K562 (cell line): Measurements from ENCODE around the gene MLST8. TPM values are rescaled to one million over a fixed set of nuclear protein-coding genes. Genes with fewer than 3 reads are reported as not detected.

Source experiments
- ATAC-seq: fragments of 200-7000 bp; cut with Tn5 transposase; 3 replicates; pipeline ENCODE4 v1.9.1; 2020; ENCODE audit warnings: moderate library complexity
- BruUV-seq: library from RNA; stranded (reverse); fragments of 400-500 nt; replicated peaks from 2 replicates; lab custom pipeline; 2021; lab: Mats Ljungman, UMichigan
- CTCF ChIA-PET: fragments of 300-600 bp; formaldehyde crosslinking; extraction: SDS; loops from one replicate; lab custom pipeline; 2021; ENCODE audit warnings: low intra/inter-chr PET ratio; lab: Yijun Ruan, JAX
- POLR2A ChIA-PET: fragments of 300-600, 350-650 bp; sonication (Branson Sonifier 250); formaldehyde crosslinking; extraction: SDS; loops from one replicate; lab custom pipeline; 2021; ENCODE audit warnings: antibody characterized with exemption, inconsistent platforms; lab: Yijun Ruan, JAX
- DNase-seq, 4 experiments: peaks; one replicate each; pipeline versions ENCODE4 v3.0.0 to v3.0.0-alpha.2; 2011 to 2018; ENCODE audit warnings: low spot score in 3 of 4, mixed read lengths in 3 of 4; ENCODE audit errors: extremely low read depth in 1 of 4
- FAIRE-seq: peaks from 2 replicates; lab custom pipeline; 2011; peaks lifted over from hg19 to GRCh38; lab: Jason Lieb, UNC
- H2AFZ ChIP-seq: 2 replicates; pipeline ENCODE4 v1.6.0; 2011; ENCODE audit warnings: low read depth, low read length, control low read depth, inconsistent platforms
- H3K27ac ChIP-seq: fragments of 200-600 bp; 3 replicates; pipeline ENCODE4 v1.8.0; 2011; ENCODE audit warnings: low read depth, mild to moderate bottlenecking, control low read depth, inconsistent platforms, low read length, moderate library complexity, mixed read lengths; ENCODE audit errors: extremely low read depth
- H3K27me3 ChIP-seq, 2 experiments: fragments of 300-600 bp in 1 of 2; 2 replicates in 1 of 2; 3 replicates in 1 of 2; pipeline versions ENCODE4 v1.6.0 to v1.8.0; 2011; ENCODE audit warnings: inconsistent platforms in 2 of 2, low read length in 2 of 2, mild to moderate bottlenecking in 1 of 2, mixed read lengths in 1 of 2, moderate library complexity in 1 of 2; ENCODE audit not compliant: control insufficient read depth in 2 of 2, insufficient read depth in 2 of 2
- H3K36me3 ChIP-seq: fragments of 300-600 bp; 3 replicates; pipeline ENCODE4 v1.8.0; 2011; ENCODE audit warnings: mild to moderate bottlenecking, low read length, inconsistent platforms; ENCODE audit not compliant: control insufficient read depth, insufficient read depth
- H3K4me1 ChIP-seq, 2 experiments: fragments of 200-600 bp in 1 of 2; replicated peaks in 1 of 2; 2 replicates in 1 of 2; 3 replicates in 1 of 2; pipeline versions ENCODE4 v1.5.1 to v1.8.0; 2011; ENCODE audit warnings: inconsistent platforms in 2 of 2, low read length in 2 of 2, mild to moderate bottlenecking in 1 of 2, mixed read lengths in 1 of 2, moderate library complexity in 1 of 2; ENCODE audit not compliant: control insufficient read depth in 2 of 2, insufficient read depth in 2 of 2
- H3K4me2 ChIP-seq: 2 replicates; pipeline ENCODE4 v1.6.1; 2011; ENCODE audit warnings: low read length, control low read depth, inconsistent platforms, mixed read lengths; ENCODE audit not compliant: insufficient read depth
- H3K4me3 ChIP-seq: fragments of 200-600 bp; sonication (generic), shearing (Covaris generic); 2 replicates; pipeline ENCODE4 v1.5.1; 2016; ENCODE audit warnings: control low read depth, inconsistent platforms
- H3K79me2 ChIP-seq: fragments of 200-600 bp; 3 replicates; pipeline ENCODE4 v1.8.0; 2011; ENCODE audit warnings: low read length, inconsistent platforms; ENCODE audit not compliant: control insufficient read depth, insufficient read depth
- H3K9ac ChIP-seq, 2 experiments: 2 replicates each; pipeline versions ENCODE4 v1.6.0 to v1.6.1; 2011; ENCODE audit warnings: low read depth in 2 of 2, low read length in 2 of 2, control low read depth in 1 of 2, inconsistent platforms in 1 of 2, mild to moderate bottlenecking in 1 of 2, mixed read lengths in 1 of 2; ENCODE audit not compliant: insufficient read depth in 1 of 2
- H3K9me1 ChIP-seq: one replicate; pipeline ENCODE4 v1.6.0; 2011; ENCODE audit warnings: inconsistent platforms, mild to moderate bottlenecking, low read length, moderate library complexity; ENCODE audit not compliant: control insufficient read depth, insufficient read depth
- H3K9me3 ChIP-seq: replicated peaks from 2 replicates; pipeline ENCODE4 v1.5.1; 2011; ENCODE audit warnings: low read depth, low read length, inconsistent platforms; ENCODE audit not compliant: control insufficient read depth, insufficient read depth
- H4K20me1 ChIP-seq: replicated peaks from 2 replicates; pipeline ENCODE4 v1.6.1; 2011; ENCODE audit warnings: low read length, inconsistent platforms, mixed read lengths; ENCODE audit not compliant: control insufficient read depth, insufficient read depth
- CCNT2 ChIP-seq: IDR thresholded peaks from 2 replicates; pipeline ENCODE4 v1.6.1; 2011; ENCODE audit warnings: borderline replicate concordance, low read depth, mild to moderate bottlenecking, moderate library complexity, mixed read lengths, low read length; ENCODE audit not compliant: insufficient read length; ENCODE audit errors: extremely low read depth
- PCBP1 ChIP-seq: fragments of 200-400 bp; formaldehyde crosslinking; IDR thresholded peaks from 2 replicates; pipeline ENCODE4 v1.6.1; 2018; ENCODE audit warnings: mild to moderate bottlenecking, low read depth, low read length; ENCODE audit not compliant: poor library complexity, severe bottlenecking
- POLR2A ChIP-seq: fragments of 450-650 bp; conservative IDR thresholded peaks from 2 replicates; pipeline ENCODE4 v1.6.1; 2016
- POLR2G ChIP-seq: fragments of 200-400 bp; formaldehyde crosslinking; IDR thresholded peaks from 2 replicates; pipeline ENCODE4 v1.6.1; 2017; ENCODE audit warnings: low read depth, mild to moderate bottlenecking, antibody characterized with exemption, low read length, moderate library complexity
- RBFOX2 ChIP-seq: fragments of 200-400 bp; formaldehyde crosslinking; IDR thresholded peaks from 2 replicates; pipeline ENCODE4 v1.6.1; 2017; ENCODE audit warnings: low read depth, mild to moderate bottlenecking, low read length, moderate library complexity
- RBM22 ChIP-seq: fragments of 200-400 bp; formaldehyde crosslinking; IDR thresholded peaks from 2 replicates; pipeline ENCODE4 v1.6.1; 2018; ENCODE audit warnings: low read length, low read depth; ENCODE audit not compliant: poor library complexity, severe bottlenecking
- SAFB ChIP-seq: fragments of 200-400 bp; formaldehyde crosslinking; IDR thresholded peaks from 2 replicates; pipeline ENCODE4 v1.6.1; 2017; ENCODE audit warnings: low read depth, low read length, borderline replicate concordance
- SUPT5H ChIP-seq: fragments of 450-650 bp; IDR thresholded peaks from 2 replicates; pipeline ENCODE4 v1.6.1; 2016
- TCF7L2 ChIP-seq: fragments of 150-350 bp; IDR thresholded peaks from 2 replicates; pipeline ENCODE4 v1.6.1; 2016; ENCODE audit warnings: low read depth, mild to moderate bottlenecking, low read length, moderate library complexity
- ZNF507 ChIP-seq: conservative IDR thresholded peaks from 2 replicates; pipeline ENCODE4 v1.6.1; 2017; ENCODE audit warnings: missing genetic modification characterization, missing compliant biosample characterization
- WGBS: fragments of 100-300 bp; shearing (Covaris generic); methylation state at CpG from one replicate; pipeline ENCODE4 v1.1.6; 2016; ENCODE audit warnings: low coverage, mixed read lengths; ENCODE audit not compliant: insufficient coverage; ENCODE audit errors: missing lambda C conversion rate; 5-methylcytosine and 5-hydroxymethylcytosine counted together
- in situ Hi-C: fragments of 300-500 bp; cut with MboI; formaldehyde crosslinking; loops from 4 replicates; pipeline ENCODE4 v1.15.0; 2018; ENCODE audit warnings: inconsistent platforms, mixed read lengths
- intact Hi-C: fragments of 100-400 bp; cut with micrococcal nuclease; formaldehyde crosslinking; loops from 2 replicates; pipeline ENCODE4 v1.14.2; 2022
- polyA plus RNA-seq, 8 experiments: library from polyadenylated mRNA; depleted of rRNA in 4 of 8; stranded (reverse) in 5 of 8; unstranded in 3 of 8; fragments of >200 nt; fragmentation: Nextera tagmentation in 2 of 8; fragmentation: Illumina TruSeq in 1 of 8; extraction: Ambion mirVana in 2 of 8; extraction: Trizol in 1 of 8; gene quantifications; 2 replicates each; pipeline versions ENCODE4 v1.2.1 to v1.2.3, GENCODE V29; 2011 to 2014; ENCODE audit warnings: inconsistent platforms in 1 of 8, missing spikeins in 1 of 8
- total RNA-seq, 7 experiments: library from RNA; depleted of rRNA in 6 of 7; stranded (reverse); fragments of >200 nt in 6 of 7; fragmentation: Illumina TruSeq in 2 of 7; extraction: Trizol in 2 of 7; gene quantifications; 2 replicates each; pipeline versions ENCODE4 v1.2.1 to v1.2.3, GENCODE V29; 2011 to 2021; ENCODE audit warnings: low replicate concordance in 1 of 7
- TF ChIP-seq, protein P1 (sequence below): fragments of 250-450 bp; sonication (Bioruptor Pico); IDR thresholded peaks from 2 replicates; pipeline ENCODE4 v1.4.0; 2020

Gene MLST8
- total and polyA plus RNA-seq, 9 of the 15 experiments (the other 6 are each of a cell fraction or from before 2014, with no cell fraction given), result 1.5 to 116 (median 43.3) TPM

DNA sequence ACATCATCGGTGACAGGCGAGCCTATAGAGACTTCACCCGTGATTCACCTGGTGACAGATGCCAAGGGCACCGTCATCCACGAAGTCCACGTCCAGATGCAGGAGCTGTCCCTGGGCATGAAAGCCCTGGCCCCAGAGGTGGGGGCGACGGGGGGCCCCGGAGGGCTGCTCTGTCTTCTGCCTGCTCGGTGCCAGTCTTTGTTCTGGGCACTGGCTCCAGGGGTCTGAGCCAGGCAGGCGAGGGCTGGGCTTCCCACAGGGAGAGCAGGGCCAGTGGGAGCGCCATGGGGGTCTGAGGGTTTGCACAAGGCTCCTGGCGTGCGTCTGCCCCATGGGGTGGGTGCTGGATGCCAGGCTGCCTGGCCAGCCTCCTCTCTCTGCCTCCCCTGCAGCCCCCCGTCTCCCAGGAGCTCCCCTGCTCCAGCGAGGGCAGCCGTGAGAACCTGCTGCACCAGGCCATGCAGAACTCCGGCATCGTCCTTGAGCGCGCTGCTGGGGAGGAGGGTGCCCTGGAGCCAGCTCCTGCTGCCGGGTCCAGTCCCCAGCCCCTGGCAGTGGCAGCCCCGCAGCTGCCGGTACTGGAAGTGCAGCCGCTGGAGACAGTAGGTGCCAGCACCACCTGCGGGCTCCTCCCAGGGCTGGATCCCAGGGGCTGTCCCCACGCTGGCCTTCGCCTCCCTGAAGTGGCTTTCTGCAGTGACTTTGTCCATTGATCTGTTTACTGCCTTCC lies 28.0 kb downstream of the MLST8 start:
- in situ Hi-C loops, result no loop called here
- 92% methylated on average over 18 of the region's 28 CpGs for WGBS
- no peak overlapping the region for H2AFZ ChIP-seq

More for the DNA sequence above, 28.0 kb downstream of the MLST8 start:
- TF ChIP-seq, protein P1, sequence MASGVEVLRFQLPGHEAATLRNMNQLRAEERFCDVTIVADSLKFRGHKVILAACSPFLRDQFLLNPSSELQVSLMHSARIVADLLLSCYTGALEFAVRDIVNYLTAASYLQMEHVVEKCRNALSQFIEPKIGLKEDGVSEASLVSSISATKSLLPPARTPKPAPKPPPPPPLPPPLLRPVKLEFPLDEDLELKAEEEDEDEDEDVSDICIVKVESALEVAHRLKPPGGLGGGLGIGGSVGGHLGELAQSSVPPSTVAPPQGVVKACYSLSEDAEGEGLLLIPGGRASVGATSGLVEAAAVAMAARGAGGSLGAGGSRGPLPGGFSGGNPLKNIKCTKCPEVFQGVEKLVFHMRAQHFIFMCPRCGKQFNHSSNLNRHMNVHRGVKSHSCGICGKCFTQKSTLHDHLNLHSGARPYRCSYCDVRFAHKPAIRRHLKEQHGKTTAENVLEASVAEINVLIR (CRISPR knock-in tag), result no peak
- TF ChIP-seq TCF7L2, result no peak
- no peak for TF ChIP-seq ZNF507 (tag)
- TF ChIP-seq POLR2A, result peak; percentile 23; the same call in 1 of the 2 replicates
- peak; percentile 9 for TF ChIP-seq CCNT2
- 0 out of 2 replicates have a peak, but pooled peaks have one; percentile 23 for TF ChIP-seq SAFB
- 0 out of 2 replicates have a peak, but pooled peaks have one; percentile 16 for TF ChIP-seq SUPT5H
- TF ChIP-seq RBM22, result peak; percentile 65
- peak; percentile 32 for TF ChIP-seq PCBP1
- TF ChIP-seq RBFOX2, result 0 out of 2 replicates have a peak, but pooled peaks have one; percentile 25
- TF ChIP-seq POLR2G, result peak; percentile 53
- no peak overlapping the region for H3K9ac ChIP-seq
- no peak for ATAC-seq
- H3K9me1 ChIP-seq, result no peaks in the 10 kb centered on the region
- peaks cover 6% of the 10 kb centered on the region; the same call in 2 of the 3 replicates for H3K79me2 ChIP-seq
- H4K20me1 ChIP-seq, result no peaks in the 10 kb centered on the region
- H3K4me1 ChIP-seq, result peaks cover 0 to 62% of the 10 kb centered on the region in 2 experiments; a peak in 2 of 5 replicates
- no peak for FAIRE-seq
- ChIA-PET CTCF (no interaction called here), POLR2A (interaction anchor here (0.6 to 3.7 kb wide), 9 partner anchors 9 to 252 kb away, joined by 3 to 29 read pairs (median 3); partner anchors contain the start of genes E4F1 and NOXO1)
- DNase-seq, result no peak
- no peaks in the 10 kb centered on the region for H3K27me3 ChIP-seq
- no peaks in the 10 kb centered on the region for H3K9me3 ChIP-seq
- H3K36me3 ChIP-seq, result peaks cover 81% of the 10 kb centered on the region; the same call in 2 of the 3 replicates
- BruUV-seq, result no TSS peak
- no peak overlapping the region for H3K4me2 ChIP-seq
- intact Hi-C loops, result no loop called here
- no peak overlapping the region for H3K4me3 ChIP-seq
- H3K27ac ChIP-seq, result no peak overlapping the region
